Hematopoietic multipotent progenitor cell treated with erythropoietin and hydrocortisone succinate and interleukin-3 and kit ligand, for 8 days (in vitro differentiated cells): ENCODE data around the gene IQSEC1.
A peak's percentile ranks its signal among the peaks of the same experiment; 100 is the strongest.

Source experiments
- DNase-seq: peaks from one replicate; pipeline ENCODE4 v3.0.0-alpha.2; 2015

The IQSEC1 gene

DNA sequence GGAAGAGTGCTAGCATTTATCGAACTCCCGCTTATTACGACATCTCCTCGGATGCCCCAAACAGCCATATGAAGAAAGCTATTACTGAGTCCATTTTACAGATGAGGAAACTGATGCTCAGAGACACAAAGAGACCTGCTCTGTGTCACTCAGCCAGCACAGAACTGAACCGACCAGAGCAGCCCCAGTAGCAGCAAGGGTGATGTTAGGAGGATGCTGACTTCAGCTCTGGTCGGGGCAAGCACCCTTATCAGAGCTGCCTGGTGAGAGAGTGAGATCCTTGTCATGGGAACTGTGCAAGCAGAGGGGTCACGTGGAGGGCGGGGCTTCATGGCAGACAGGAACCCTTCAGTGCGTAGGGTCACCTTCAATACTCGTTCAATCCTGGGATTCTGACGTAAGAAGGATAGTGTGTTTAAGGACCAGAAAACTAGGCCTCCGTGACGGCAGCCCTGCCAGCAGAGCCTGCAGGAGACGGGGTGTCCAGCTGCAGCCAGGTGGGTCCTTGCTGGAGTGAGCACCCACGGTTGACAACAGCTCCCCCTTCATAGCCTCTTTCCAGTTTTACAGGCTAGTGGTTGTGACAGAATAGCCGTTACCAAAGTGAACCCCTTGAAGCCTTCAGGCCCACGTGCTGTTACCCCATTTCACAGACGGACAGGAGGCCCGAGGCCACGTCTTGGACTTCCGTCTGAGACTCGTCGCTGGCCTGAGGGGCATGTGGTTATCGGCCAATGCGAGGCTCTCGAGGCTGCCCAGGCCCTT is 12.0 kb upstream of the IQSEC1 start:
- DNase-seq, result peak; percentile 39

DNA sequence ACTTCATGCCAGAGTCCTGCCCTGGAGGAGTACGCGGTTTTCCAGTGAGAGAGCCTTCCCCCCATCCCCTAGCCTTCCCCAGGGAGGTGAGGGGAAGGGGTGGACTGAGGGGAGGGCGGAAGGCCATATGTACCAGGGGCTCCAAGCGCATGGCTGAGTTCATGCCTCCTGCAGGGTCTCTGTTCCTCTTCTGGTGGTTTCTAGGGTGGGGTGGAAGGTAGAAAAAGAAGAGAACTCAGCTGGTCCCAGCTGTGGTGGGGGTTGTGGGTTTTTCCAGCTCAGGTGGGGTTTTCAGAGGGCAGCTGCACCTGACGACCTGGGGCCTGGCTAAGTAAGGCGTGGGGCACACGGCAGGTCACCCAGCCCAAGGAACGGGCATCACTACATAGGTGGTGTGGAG is 10.7 kb upstream of the IQSEC1 start:
- no peak for DNase-seq

GRCh38 chr3:13083254-13083653 is 10.0 kb upstream of the IQSEC1 start:
- no peak for DNase-seq

DNA sequence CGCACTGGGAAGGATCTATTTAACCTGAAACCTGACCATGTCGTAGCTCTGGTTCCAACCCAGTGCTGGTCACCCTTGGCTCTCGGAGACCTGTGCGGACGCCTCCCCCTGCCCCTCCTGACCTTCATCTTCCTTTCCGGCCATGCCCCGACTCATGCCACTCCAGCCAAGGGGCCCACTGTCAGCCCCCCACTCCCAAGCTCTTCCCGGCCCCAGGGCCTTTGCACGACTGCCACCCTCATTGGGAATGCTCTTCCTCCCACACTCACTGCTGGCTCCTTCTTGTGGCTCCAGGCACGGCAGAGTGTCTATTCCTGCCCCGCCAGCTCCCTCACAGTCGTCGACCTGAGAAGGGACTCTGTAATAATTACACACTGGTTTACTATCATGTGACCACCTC is 9.4 kb upstream of the IQSEC1 start:
- DNase-seq, result no peak

GRCh38 chr3:13081603-13082360 is 8.6 kb upstream of the IQSEC1 start:
- DNase-seq, result peak; percentile 87

GRCh38 chr3:13080591-13080990 is 7.4 kb upstream of the IQSEC1 start:
- DNase-seq, result no peak

DNA sequence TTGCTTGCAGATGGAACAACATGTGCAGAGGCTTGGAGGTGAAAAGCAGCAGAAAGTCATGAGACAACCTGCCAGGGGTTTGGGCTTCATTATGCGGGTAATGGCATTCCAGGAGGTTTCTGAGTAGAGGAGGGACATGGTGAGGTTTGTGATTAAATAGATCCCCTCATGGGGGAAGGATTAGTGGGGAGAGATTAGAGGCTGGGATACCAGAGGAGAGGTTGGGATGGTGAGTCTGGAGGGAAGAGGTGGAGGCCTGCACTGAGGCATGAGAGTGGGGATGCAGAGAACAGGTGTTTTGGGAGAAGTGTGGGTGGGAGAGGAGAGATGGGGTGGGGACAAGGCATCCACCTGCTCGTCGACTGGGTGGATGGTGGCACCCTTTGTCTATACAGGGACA is 6.8 kb upstream of the IQSEC1 start:
- DNase-seq, result no peak

DNA sequence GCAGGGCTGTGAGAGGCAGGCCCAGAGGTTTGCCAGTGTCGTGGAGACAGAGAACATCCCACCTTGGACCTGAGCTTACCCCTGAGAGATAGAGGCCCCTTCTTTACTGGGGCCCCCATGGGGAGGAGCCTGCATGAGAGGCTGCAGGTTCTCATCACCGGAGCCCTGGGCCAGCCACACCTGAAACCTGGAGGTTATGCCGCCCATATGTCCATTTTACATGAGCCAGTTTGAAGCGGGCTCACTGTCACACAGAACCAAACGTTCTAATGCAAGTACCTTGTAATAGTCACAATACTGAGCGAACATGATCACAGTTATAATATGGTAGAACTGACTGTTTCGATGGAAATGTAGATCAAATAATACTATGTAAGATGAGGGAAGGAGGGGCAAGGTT is 6.3 kb upstream of the IQSEC1 start:
- no peak for DNase-seq

DNA sequence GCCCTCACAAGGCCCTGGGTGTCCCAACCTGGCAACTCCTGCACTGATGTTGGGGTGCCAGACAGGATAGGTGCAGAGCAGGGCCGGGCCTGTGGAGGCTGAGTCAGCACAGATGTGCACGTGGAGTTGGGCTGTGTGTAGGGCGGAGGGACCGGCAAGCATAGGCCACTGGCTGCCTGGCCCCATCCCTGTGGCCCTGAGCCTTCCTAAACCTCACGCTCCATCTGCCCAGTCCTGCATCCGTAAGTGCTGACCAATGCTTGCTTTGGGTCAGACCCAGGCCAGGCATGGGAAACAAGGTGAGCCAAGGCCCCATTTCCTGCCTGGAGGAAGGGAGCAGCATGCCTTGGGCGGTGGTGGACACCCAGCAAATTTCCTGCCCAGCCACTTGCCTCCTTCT is 5.8 kb upstream of the IQSEC1 start:
- no peak for DNase-seq

- DNase-seq, result no peak
Observed at GRCh38 chr3:13078163-13078905, 5.1 kb upstream of the IQSEC1 start.

- DNase-seq, result no peak
Observed at GRCh38 chr3:13077431-13078162, 4.4 kb upstream of the IQSEC1 start.

GRCh38 chr3:13075986-13076654 is 2.9 kb upstream of the IQSEC1 start:
- DNase-seq, result no peak

- no peak for DNase-seq
Observed at GRCh38 chr3:13075318-13075717, 2.1 kb upstream of the IQSEC1 start.

GRCh38 chr3:13074006-13074375 is 762 bp upstream of the IQSEC1 start:
- DNase-seq, result no peak

DNA sequence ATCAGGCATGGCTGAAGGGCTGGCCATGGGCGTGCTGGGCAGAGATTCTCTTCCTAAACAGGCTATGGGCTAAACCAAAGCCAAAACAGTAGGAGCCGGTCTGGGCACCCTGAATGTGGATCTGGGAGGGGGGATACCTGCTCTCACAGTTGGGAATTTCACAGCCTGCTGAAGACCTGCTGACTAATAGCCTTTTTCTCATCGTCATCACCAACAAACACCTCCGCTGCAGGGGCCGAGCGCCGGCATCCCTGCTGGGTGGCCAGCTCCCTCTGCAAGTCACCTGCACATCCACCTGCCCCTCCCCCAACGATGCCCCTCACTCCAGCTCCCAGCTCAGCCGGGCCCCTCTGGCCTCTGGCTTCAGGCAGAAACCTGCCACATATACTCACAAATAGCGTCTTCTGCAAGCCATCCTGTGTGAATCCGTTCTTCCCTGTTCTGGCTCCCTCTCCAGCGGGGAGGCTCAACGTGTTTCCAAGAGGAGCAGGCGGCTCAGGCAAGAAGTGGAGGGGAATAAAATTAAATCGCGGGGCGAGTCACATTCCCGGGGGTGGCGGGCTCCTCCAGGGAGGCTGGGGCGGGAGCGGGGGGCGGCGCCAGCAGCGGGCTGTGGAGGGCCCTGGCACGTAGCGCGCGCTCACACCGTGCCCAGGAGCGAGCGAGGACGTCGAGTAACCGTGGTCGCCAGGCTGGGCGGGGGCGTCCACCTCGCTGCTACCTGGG is 466 bp downstream of the IQSEC1 start:
- DNase-seq, result no peak

DNA sequence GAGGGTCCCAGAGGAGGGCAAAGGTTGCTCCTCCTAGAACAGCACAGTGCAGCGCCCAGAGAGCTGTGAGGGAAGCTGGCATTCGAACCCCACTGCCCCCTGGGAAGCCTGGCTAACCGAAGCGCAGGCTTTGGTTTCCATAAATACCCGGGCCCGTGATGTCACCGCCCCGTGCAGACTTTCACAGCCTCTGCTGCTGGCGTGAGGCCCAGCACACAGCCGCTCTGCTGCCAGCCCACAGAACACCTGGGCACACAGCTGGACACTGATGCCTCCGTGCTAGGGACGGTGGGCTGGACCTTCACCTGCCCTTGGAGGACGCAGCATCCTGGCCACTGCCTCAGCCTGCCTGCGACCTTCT is 1.0 kb downstream of the IQSEC1 start:
- DNase-seq, result no peak

- no peak for DNase-seq
Observed at GRCh38 chr3:13071695-13072094, 1.5 kb downstream of the IQSEC1 start.

DNA sequence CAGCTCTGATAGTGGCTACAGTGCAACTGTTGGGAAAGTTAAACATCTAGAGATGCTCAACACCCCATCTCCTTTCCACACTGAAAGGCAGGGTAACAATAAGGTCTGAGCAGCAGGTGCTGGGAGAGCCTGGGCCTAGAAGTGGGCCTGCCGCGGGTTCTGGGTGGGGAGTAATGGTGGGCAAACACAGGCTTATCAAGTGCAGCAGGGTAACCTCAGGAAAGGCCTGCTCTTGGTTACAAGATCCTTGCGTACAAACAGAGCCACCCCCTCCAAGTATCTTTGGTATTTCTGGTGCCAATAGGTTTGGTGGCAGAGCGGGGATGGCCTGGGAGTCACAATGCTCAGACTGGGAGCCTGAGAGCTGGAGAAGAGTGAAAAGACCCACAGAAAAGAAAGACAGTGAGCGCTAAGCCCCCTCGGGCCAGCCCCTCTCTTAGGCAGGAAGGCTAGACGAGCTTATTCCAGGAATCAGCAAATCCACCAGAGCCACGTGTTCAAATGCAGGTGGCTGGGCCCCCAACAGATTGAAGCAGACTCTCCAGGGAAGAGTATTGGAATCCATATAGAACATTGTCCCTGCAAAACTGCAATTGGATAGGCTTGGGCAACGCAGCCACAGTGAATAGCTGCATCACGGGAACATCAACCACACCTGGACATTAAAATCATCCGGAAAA is 2.7 kb downstream of the IQSEC1 start:
- peak; percentile 32 for DNase-seq

DNA sequence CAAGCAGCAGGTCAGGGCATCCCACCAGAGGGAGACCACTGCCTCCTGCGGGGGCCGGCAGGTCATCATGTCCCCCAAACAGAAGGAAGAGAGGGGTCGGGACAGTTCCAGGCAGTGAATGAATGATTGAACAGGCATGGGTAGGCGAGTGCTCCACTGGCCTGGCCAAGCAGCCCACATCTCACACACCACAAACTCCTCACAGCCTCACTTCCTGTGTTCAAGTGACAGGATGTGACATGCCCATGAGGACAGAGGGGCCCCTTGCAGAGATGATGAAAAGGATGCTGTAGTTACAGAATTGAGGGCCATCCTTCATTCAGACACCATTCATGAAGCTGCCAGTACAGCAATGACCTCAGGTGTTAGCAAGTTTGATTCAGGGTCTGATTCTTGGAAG is 3.7 kb downstream of the IQSEC1 start:
- no peak for DNase-seq

DNA sequence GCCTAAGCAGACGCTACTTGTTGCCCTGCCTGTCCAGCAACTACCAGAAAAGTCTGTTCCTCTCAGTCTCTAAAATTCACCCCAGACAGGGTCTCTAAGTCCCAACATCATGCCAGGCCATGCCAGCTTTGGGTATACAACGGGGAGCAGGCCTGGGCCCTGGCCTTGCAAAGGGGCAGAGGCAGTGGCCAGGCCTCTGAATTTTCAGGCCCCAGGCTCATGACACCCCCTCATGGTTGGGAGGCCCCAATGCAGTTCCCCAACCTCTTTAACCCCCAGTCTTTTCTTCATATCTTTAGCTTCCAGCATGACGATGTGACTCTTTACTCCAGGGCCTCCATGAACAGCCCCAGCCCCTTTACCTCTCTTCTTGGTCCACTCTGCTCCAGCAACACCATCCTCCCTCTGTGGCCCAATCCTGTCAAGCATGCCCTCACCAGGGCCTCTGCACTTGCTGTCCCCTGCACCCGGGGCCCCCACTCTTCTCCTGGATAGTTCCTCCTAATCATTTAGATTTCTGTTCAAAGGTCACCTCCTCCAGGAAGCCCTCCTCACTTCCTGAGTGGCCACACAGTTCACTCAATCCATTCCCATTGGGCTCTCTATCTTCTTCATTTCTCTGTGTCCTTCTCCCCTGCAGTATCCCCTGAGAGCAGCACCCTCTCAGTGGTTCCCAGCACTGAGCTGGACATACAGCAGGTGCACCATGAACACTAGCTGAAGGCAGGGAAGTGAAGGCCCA is 4.8 kb downstream of the IQSEC1 start:
- DNase-seq, result no peak

DNA sequence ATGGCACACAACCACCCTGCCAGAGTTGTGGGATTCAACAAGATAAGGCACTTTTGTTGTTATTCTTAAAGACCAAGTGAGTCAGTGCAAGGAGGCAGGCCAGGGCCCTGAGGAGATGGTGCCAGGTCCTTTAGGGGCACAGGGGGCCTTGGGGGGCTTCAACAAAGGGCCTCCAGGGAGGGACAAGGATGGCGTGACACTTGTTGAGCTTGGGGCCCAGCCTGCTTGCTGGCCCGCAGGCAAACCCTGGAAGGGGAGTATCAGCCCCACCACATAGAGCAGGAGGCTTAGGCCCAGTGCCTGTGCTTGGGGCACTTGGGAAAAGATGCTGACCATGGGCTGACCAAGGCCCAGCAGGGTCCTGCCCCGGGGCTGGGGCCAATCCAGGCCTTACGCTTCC is 5.5 kb downstream of the IQSEC1 start:
- no peak for DNase-seq
